Rectal smooth muscle tissue (tissue), 1 donor: ENCODE measurements around the gene CACNG5.

Experiments
- H3K27ac ChIP-seq: one replicate; pipeline ENCODE4 v1.7.0; 2013; ENCODE audit warnings: low read depth, low read length, inconsistent platforms
- H3K27me3 ChIP-seq: one replicate; pipeline ENCODE4 v1.7.0; 2013; ENCODE audit warnings: low read length; ENCODE audit not compliant: control insufficient read depth, insufficient read depth
- H3K36me3 ChIP-seq: one replicate; pipeline ENCODE4 v1.7.0; 2013; ENCODE audit warnings: low read length; ENCODE audit not compliant: control insufficient read depth, insufficient read depth
- H3K4me1 ChIP-seq: one replicate; pipeline ENCODE4 v1.7.0; 2013; ENCODE audit warnings: low read length; ENCODE audit not compliant: control insufficient read depth, insufficient read depth
- H3K4me3 ChIP-seq: one replicate; pipeline ENCODE4 v1.7.0; 2013; ENCODE audit warnings: low read length
- H3K9ac ChIP-seq: one replicate; pipeline ENCODE4 v1.7.0; 2013; ENCODE audit warnings: low read length

The CACNG5 gene

DNA sequence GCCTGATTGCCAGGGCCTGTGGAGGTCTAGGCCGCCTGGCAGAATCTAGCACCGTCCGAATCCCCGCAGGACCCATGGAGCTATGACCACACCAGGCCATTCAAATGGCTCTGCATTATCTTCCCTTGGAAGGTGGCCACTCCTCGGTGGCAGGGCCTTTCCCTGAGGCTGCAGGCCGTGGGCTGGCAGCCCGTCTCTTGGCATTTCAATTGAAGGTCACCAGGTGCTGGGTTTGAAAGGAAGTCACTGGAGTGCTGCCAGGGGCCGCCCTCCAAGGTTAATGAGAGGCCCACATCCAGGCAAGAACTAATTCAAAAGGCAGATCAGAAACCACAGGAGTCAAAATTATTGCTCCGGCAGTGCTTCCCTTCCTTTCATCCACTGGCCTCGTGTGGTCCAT is 27.7 kb upstream of the CACNG5 start:
- Histone ChIP-seq H3K4me3 (no peak overlapping the region), H3K36me3 (peaks cover 3% of the 10 kb centered on the region), H3K27ac (no peak overlapping the region), H3K4me1 (no peaks in the 10 kb centered on the region), H3K9ac (no peak overlapping the region), H3K27me3 (no peaks in the 10 kb centered on the region)

DNA sequence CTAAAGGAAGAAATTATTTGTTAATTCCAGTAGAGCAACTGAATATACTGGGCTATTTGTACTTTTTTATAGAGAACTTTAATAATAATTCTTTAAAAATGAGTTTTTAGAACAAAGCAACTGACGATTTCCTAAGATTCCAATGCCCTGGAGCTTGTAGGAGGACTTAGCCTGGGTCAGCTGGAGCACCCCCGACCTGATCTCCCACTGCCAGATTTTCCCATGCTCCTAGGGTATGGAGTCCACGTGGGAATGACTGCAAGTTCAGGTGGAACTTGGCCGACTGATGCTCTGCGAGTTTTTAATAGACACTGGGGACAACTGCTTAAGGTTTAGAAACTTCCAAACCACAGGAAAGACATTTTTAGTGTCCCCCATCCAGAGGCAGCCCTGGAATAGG is 25.5 kb upstream of the CACNG5 start:
- Histone ChIP-seq H3K27ac (no peak overlapping the region), H3K4me3 (no peak overlapping the region), H3K36me3 (no peaks in the 10 kb centered on the region), H3K4me1 (no peaks in the 10 kb centered on the region), H3K9ac (no peak overlapping the region), H3K27me3 (no peaks in the 10 kb centered on the region)

DNA sequence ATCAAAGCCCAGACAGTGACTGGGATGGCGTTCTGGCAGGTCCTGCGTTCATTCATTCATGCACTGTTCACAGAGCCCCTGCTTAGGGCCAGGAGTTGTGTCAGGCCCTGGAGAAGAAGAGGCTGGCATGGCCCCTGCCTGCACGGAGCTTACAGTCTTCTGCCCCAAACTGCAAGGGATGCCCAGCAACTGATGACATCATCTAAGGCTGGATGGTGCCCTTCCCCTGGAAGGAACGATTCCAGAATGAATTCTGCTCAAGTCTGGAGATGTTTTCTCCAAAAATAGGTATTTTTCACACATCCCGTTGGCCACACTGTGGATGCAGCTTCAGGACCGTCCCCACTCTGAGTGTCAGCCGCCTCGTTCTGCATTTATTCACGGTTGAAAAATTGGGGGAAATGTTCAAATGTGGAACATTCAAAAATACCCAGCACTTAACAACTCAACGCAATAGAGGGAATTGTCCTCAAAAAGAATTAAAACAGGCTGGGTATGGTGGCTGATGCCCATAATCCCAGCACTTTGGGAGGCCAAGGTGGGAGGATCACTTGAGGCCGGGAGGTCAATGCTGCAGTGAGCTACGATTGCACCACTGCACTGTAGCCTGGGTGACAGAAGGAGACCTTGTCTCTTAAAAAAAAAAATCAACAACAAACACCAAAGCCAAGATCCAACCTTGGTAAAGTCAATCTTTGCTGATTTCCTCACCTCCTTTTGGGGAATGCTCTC is 23.8 kb upstream of the CACNG5 start:
- no peak overlapping the region for H3K27ac ChIP-seq
- no peaks in the 10 kb centered on the region for H3K36me3 ChIP-seq
- H3K27me3 ChIP-seq: no peaks in the 10 kb centered on the region
- H3K4me3 ChIP-seq: no peak overlapping the region
- H3K9ac ChIP-seq: no peak overlapping the region
- H3K4me1 ChIP-seq: no peaks in the 10 kb centered on the region

DNA sequence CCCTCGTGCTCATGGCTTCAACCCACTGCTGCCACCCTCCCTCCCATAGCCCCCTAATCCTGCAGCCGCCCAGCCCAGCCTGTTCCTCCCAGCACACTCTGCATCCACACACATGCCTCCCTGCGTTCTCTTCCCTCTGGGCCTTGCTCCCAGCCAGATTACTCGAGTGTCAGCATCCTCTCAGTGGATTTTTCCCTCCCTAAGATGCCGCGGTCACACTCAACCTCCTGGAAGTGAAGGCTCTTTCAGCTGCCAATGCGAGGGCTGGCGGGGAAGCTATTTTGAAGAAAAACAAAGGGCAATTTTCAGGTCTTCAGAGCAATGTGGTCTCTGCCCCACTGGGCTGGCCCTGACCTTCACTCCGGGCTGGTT is 23.2 kb upstream of the CACNG5 start:
- H3K36me3 ChIP-seq: no peaks in the 10 kb centered on the region
- H3K27me3 ChIP-seq: no peaks in the 10 kb centered on the region
- H3K4me3 ChIP-seq: no peak overlapping the region
- no peaks in the 10 kb centered on the region for H3K4me1 ChIP-seq
- no peak overlapping the region for H3K9ac ChIP-seq
- no peak overlapping the region for H3K27ac ChIP-seq

DNA sequence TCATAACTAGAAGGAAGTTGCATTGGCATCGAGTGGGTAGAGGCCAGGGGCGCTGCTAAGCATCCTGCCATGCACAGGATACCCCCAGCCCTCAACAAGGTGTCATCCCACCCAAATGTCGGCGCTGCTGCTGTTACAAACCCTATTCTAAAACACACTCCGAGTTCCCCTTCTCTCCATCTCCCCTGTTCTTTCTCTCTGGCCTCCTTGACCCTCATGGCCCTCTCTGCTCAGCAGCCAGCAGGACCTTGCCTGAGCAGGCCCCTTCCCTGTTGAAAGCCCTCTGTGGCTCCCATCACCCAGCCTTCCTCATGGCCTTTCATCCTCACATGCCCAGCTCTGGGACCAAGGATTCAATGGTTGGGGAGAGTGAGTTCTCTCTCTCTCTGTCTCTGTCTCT is 22.3 kb upstream of the CACNG5 start:
- H3K9ac ChIP-seq: no peak overlapping the region
- no peak overlapping the region for H3K27ac ChIP-seq
- no peaks in the 10 kb centered on the region for H3K36me3 ChIP-seq
- H3K27me3 ChIP-seq: no peaks in the 10 kb centered on the region
- no peaks in the 10 kb centered on the region for H3K4me1 ChIP-seq
- H3K4me3 ChIP-seq: no peak overlapping the region

DNA sequence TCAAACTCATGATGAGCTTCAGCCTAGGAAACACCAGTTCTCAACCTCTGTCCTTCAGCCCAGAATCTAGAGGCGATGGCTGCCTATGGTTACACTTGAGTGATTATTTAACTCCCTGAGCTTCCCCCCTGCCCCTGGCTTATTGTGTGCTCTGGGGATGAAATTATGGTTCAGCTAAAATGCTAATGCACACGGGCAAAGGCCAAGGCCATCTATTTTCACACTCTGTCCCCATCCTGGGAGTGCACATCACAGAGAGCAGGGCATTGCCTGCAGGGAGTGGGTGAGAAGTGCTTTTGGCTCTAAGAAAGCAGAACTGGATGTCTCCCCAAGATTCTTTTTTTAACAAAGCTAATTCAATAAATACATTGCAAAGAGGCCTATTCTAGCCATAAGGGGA is 21.6 kb upstream of the CACNG5 start:
- H3K27ac ChIP-seq: no peak overlapping the region
- no peak overlapping the region for H3K9ac ChIP-seq
- no peaks in the 10 kb centered on the region for H3K36me3 ChIP-seq
- no peaks in the 10 kb centered on the region for H3K4me1 ChIP-seq
- H3K27me3 ChIP-seq: no peaks in the 10 kb centered on the region
- H3K4me3 ChIP-seq: no peak overlapping the region

DNA sequence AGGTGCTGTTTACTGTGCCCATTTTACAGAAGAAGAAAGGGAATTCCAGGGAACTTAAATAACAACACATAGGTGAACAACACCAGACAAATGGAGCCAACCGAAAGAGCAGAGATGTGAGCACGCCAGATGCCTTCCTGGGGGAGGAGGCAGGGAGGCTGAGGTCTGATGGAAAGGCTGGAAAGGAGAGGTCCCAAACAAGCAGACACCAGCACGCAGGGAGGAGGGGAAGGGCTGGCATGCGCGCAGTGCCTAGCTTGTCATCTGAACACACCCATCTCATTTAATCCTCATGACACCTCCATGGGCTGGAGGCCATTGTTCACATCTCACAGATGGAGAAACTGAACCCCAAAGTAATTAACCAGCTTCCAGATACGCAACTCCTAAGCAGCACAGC is 20.9 kb upstream of the CACNG5 start:
- Histone ChIP-seq H3K36me3 (no peaks in the 10 kb centered on the region), H3K9ac (no peak overlapping the region), H3K27ac (no peak overlapping the region), H3K4me3 (no peak overlapping the region), H3K4me1 (no peaks in the 10 kb centered on the region), H3K27me3 (no peaks in the 10 kb centered on the region)

DNA sequence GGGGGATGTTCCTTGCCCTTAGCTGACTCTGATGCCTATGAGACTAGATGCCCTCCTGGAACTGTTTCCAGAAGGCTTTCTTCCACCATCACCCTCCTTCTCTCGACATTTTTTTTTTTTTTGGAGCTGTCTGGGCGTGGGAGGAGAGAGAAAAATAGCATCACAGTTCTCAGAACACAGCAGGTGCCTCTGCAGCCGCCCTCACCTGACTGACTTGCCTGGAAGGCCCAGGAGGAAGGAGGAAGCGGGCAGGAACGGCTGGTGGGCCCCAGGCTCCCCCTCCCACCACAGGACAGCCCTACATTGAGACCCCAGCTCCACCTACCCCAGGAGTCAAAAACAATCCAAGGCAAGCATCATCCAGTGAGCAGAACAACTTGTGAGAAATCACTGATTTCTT is 20.3 kb upstream of the CACNG5 start:
- Histone ChIP-seq H3K4me1 (no peaks in the 10 kb centered on the region), H3K36me3 (no peaks in the 10 kb centered on the region), H3K27ac (no peak overlapping the region), H3K4me3 (no peak overlapping the region), H3K9ac (no peak overlapping the region), H3K27me3 (no peaks in the 10 kb centered on the region)

DNA sequence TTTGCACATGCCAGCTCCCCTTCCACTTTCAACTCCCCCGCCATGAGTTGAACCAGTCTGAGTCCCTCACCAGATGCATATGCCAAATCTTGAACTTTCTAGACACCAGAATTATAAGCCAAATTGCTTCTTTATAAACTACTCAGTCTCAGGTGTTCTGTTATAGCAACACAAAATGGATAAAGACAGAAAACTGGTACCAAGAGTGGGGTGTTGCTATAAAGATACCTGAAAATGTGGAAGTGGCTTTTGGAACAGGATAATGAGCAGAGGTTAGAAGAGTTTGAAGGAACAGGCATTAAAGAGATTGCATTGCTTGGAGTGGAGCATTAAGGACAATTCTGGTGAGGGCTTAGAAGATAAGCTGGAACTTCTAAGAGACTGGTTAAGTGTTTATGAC is 17.2 kb upstream of the CACNG5 start:
- Histone ChIP-seq H3K4me3 (no peak overlapping the region), H3K27ac (no peak overlapping the region), H3K27me3 (no peaks in the 10 kb centered on the region), H3K36me3 (no peaks in the 10 kb centered on the region), H3K4me1 (no peaks in the 10 kb centered on the region), H3K9ac (no peak overlapping the region)

DNA sequence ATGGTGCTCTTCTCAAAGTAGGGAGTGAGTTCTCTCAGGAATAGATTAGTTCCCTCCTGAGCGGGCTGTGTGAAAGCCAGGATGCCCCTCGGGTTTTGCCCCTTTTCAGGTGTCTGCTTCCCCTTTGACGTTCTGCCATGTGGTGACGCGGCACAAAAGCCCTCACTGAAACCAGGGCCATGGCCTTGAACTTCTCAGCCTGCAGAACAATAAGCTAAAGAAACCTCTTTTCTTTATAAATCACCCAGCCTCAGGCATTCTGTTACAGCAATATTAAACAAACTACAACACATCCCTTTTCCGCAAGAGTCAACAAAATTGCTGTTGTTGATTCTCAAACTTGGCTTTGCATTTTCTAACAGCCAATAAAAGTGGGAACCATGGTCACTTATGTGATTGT is 15.5 kb upstream of the CACNG5 start:
- H3K4me3 ChIP-seq: no peak overlapping the region
- H3K36me3 ChIP-seq: no peaks in the 10 kb centered on the region
- H3K4me1 ChIP-seq: no peaks in the 10 kb centered on the region
- H3K9ac ChIP-seq: no peak overlapping the region
- H3K27me3 ChIP-seq: no peaks in the 10 kb centered on the region
- no peak overlapping the region for H3K27ac ChIP-seq

DNA sequence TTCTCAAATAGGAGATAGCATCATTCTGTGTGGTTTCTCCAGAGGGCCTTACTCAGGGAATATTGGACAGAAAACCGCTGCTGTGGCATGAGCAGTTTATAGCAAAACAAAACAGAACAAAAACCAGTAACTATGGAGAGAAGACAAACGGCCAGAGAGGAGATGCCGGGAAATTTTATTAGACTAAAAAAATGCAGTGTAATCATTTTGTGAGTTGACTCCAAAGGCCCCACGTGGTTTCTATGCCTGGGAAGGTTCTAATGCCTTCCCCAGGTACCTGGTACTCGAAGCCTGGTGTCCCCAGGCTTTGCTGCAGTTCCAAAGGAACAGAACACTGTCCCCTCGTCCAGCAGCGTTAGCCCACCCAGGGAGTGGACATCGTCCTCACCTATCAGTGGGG is 12.9 kb upstream of the CACNG5 start:
- no peak overlapping the region for H3K27ac ChIP-seq
- H3K36me3 ChIP-seq: no peaks in the 10 kb centered on the region
- no peaks in the 10 kb centered on the region for H3K4me1 ChIP-seq
- H3K9ac ChIP-seq: no peak overlapping the region
- no peak overlapping the region for H3K4me3 ChIP-seq
- no peaks in the 10 kb centered on the region for H3K27me3 ChIP-seq

DNA sequence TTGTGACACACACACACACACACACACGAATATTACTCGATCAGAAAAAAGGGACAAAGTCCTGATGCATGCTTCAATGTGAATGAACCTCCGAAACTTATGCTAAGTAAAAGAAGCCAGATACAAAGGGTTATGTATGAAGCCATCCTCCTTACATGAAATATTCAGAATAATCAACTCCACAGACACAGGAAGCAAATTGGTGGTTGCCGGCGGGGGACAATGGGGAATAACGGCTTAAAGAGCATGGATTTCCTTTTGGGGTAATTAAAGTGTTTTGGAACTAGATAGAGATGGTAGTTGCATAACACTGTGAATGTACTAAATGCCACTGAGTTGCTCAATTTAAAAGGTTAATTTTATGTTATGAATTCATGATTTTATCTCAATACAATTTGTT is 8.1 kb upstream of the CACNG5 start:
- Histone ChIP-seq H3K36me3 (no peaks in the 10 kb centered on the region), H3K27ac (no peak overlapping the region), H3K4me3 (no peak overlapping the region), H3K9ac (no peak overlapping the region), H3K4me1 (no peaks in the 10 kb centered on the region), H3K27me3 (no peaks in the 10 kb centered on the region)

DNA sequence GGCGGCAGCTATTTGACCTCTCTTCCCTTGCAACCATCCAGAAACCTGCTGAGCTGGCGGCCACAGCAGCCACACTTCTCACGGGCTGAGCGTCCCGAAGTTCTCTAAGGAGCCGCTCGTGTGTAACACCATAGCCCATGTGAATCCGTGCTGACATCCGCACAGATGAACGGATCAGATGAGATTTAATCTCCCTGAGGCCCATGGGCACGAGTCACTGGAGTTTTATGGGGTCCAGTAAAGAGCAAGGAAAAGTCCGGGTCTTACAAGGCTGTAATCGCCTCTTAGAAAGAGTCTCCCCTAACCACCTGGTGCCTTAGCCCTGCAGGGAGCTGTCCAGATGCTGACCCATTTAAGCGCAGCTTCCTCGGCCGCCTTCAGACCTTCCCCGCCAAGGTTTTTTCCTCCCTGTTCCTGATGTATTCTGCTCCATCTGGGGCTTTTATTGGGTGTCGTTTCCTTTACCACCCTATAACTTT is 5.5 kb upstream of the CACNG5 start:
- H3K4me1 ChIP-seq: no peaks in the 10 kb centered on the region
- no peak overlapping the region for H3K4me3 ChIP-seq
- H3K36me3 ChIP-seq: no peaks in the 10 kb centered on the region
- no peaks in the 10 kb centered on the region for H3K27me3 ChIP-seq
- no peak overlapping the region for H3K9ac ChIP-seq
- no peak overlapping the region for H3K27ac ChIP-seq
